Measurements from ENCODE around the gene CDC7.

CDC7 gene

GRCh38 chr1:91550961-91551360 is 50.3 kb downstream of the CDC7 start:
- DNase-seq, result no peak

DNA sequence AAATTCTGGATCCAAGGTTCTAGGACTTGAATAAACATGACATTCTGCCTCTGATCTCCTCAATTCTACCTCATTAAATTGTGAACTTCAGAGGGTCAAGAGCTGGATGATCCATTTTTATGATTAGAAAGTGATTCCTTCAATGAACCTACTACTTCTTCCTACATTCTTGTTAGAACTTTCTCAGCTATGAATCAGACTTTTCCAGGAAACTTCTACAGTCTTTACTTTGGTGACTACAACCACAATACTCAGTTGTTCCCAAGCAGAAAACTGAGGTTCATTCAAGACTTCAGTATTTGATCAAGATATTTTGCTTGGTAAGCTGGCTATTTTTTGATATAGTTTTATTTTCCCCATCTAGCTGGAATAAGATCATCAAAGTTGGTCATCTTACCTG is 51.4 kb downstream of the CDC7 start:
- DNase-seq, result no peak

DNA sequence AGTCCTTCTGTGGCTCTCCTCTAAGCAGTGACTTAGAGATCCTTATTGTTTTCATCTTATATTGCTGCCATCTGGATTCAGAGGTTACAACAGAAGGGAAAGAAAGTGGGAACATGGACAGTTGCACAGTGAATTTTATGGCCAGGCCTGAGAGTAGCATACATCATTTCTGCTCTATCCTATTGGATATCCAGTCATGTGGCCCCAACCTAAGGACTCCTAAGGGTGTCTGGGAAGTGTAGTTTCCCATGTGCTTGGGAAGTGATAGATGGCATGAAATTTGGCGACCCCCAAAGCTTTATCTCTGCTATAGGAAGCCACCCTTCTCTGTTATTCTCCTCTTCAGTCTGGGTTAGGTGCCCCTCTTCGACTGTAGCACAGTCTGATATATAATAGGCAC is 51.9 kb downstream of the CDC7 start:
- DNase-seq, result no peak

DNA sequence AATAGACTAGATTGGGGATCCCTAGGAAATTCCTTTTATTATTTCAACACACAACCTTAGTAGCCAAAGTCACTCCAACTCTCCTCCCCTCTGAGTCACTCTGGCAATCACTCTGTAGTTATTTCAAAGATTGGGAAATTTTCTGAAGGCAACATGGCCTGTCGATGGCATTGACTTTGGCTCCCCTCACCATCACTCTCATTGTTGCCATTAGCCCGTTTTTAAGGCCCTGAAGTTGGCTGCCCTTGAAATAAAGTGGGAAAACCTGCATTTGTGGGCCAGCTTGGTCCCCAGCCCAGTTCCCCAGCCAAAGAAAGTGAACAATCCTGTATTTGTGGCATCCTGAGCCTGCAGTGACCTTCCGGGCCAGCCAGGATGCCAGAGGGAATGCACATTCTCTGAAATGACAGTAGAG is 52.5 kb downstream of the CDC7 start:
- DNase-seq, result no peak

GRCh38 chr1:91555074-91555730 is 54.6 kb downstream of the CDC7 start:
- no peak for DNase-seq

- peak; percentile 70 for DNase-seq
Measured at GRCh38 chr1:91555821-91556531, 55.3 kb downstream of the CDC7 start.

DNA sequence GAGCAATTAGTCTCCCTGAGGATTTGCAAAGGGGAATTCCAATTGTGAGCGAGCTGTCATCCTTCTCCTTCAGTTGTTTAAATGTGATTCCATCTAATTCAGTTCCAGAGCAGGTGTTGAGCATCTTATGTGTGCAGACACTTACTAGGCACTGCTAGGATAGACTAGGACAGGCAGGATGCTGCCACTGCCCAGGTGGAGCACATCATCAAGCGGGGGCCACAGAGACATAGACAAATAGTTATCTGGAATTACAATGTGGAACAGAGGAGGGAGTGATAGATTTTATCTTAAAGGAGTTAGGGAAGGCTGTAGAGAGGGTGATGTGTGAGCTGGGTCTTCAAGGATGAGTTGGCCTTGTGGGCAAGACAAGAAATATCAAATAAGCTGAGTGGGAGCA is 55.9 kb downstream of the CDC7 start:
- no peak for DNase-seq

DNA sequence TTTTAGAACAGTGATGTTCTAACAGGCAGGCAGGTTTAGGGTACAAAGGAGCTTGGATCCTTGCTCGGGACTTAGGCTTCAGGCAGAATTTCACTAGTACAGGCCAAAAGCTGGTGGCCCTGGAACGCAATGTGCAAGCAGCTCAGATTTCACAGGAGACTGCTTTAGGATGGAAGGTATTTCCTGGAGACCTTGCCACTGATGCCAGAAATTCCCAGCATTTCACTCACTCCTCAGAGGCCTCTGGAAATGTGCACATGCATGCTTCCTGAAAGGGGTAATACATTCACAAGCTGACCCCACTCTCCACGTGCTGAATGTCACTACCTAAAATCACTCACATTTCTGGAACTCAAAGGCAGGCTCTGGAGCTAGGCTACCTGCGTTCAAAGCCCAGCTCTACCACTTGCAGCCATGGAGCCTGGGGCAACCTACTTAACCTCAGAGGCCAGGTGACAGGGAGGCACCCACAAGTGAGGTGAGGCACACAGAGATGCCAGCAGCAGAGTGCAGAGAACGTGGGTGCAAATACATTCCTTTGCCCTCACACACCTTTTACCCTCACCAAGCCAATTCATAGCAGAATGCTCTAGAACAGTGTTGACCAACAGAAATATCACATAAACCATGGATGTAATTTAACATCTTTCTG is 56.5 kb downstream of the CDC7 start:
- no peak for DNase-seq

GRCh38 chr1:91557826-91558225 is 57.2 kb downstream of the CDC7 start:
- DNase-seq, result no peak

DNA sequence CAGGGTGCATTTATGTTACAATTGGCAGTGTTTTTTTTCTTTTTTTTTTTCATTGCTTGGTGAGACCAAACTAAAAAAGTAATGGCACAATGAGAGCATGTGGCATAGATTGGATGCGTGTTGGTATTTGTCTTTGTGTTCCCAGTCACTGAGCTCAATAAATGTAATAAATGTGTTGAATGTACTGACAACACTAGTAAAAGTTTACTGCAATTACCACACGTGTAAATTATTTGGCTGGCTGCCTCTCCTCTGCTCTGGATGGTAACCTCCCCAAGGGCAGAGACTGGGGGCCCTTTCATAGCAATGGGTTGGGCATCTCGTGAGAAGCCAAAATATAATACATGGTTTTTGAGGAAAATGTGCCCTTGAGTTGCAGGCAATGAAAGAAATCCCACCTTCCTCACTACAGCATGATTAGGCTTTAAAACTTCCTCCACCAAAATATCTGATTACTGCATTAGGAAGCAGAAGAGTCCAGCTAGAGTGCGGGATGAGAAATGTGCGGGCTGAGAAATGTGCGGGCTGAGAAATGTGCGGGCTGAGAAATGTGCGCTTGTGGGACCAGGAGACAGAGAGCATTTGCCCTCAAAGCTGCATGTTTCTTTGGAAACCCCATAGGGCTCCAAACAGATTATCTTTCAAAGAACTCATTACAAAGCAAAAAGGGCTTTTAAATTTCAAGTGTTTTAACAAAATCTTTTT is 58.5 kb downstream of the CDC7 start:
- DNase-seq, result no peak

DNA sequence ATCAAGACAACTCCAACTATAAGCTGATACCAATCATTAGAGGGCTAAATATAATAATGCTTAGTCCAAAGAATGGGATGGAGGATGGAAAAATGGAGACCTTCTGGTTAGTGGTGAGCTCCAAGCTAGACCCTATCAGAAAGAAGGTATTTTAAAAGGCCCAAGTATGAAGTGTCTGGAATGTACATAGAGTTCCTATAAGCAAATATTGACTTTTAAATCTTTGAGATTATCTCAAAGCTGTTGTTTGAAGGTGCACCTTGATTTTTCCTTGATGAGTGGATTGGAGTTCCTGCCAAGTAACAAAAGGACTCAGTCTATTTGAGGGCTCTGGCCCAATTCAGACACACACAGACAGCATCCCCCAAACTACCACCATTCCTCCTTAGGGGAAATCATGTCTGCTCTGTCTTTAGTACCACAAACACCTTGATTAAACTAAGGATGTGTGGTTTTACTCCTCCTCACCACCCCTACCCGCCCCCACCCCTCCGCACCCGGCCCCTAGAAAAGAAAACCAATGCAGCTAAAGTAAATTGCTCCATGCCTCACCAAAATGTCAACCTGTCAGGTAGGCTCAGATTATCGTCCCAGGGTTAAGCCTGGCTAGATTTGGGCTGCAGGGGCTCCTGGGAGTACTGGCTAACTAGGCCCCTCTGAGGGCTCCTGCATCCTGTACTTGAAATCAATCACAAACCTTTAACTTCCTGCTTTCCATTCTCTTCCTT is 59.4 kb downstream of the CDC7 start:
- DNase-seq, result no peak

DNA sequence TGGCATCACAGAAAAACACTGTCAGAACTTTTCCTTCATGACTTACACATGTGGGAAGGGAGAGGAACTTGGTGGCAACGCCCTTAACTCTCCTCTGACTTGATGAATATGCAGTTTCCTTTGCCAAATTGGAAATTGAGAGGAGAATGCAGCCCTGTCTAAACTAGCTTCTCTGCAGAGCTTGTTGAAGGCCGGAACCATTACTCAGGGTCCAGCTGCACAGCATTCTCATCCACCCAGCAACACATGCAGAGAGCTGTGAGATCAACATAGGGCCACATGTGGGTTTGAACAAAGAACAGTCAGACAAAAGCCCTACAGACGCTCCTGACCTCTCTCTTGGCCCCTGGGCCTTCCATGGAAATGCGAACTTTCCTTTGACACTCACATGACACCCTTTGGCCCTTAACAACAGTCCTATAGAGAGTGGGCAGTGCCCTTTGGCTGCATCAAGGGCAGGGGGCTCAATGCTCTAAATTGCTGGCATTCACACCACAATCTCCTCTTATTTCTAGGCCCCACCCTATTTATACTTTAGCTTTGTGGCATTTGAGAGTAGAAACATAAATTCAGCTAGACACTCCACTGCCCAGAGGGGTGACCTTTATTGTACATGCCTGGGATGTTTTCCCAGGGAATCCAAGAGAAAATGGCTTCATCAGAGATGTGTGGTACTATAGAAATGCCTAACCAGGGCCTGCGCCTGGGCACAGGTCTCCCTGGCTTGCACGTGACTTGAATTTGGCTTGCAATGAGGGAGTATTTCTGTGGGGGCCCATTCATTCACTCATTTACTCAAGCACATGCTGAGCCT is 64.4 kb downstream of the CDC7 start:
- DNase-seq, result no peak

DNA sequence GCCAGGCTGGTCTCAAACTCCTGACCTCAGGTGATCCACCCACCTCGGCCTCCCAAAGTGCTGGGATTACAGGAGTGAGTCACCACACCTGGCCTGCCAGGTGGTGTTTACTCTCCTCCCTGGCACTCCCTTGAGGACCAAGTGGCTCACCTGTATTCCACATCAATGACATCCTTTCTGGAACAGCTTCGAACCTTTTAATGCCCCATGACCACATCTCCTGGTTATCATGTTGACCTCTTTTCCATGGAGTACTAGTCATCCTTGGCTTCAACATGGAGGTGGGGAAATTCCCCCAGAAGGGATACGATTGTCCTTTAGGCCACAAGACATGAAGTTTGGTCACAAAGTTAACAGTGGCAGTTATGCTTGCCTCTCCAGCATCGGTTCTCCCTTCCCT is 66.9 kb downstream of the CDC7 start:
- no peak for DNase-seq

- no peak for DNase-seq
Measured at GRCh38 chr1:91568261-91568660, 67.6 kb downstream of the CDC7 start.

- DNase-seq, result no peak
Measured at GRCh38 chr1:91569411-91570119, 68.9 kb downstream of the CDC7 start.

GRCh38 chr1:91570120-91570448 is 69.4 kb downstream of the CDC7 start:
- DNase-seq, result no peak

- no peak for DNase-seq
Measured at GRCh38 chr1:91572044-91572443, 71.4 kb downstream of the CDC7 start.

All from stimulated activated CD8-positive, alpha-beta memory T cell treated with anti-CD3 and anti-CD28 coated beads, Interleukin-4, amount 100 ng/mL, for 48 hours (primary cell).